PC-3 (cell line): Measurements from ENCODE around the gene TM9SF4. TPM values are rescaled to one million over a fixed set of nuclear protein-coding genes. Genes with fewer than 3 reads are reported as not detected.

Experiments used
- ATAC-seq: fragments of 200-7000 bp; cut with Tn5 transposase; 2 replicates; pipeline ENCODE4 v1.9.1; 2020; ENCODE audit warnings: mild to moderate bottlenecking, moderate library complexity
- BruUV-seq: library from RNA; stranded (reverse); fragments of 400-500 nt; replicated peaks from 2 replicates; lab custom pipeline; 2021; lab: Mats Ljungman, UMichigan
- CTCF ChIA-PET: fragments of 300-600 bp; sonication (Branson Sonifier 250); formaldehyde crosslinking; loops from one replicate; lab custom pipeline; 2022; ENCODE audit warnings: antibody characterized with exemption; lab: Charles Lee
- POLR2A ChIA-PET: fragments of 300-600 bp; sonication (Branson Sonifier 250); formaldehyde crosslinking; loops from one replicate; lab custom pipeline; 2022; ENCODE audit warnings: antibody characterized with exemption; ENCODE audit not compliant: unreplicated experiment; lab: Charles Lee
- DNase-seq: peaks from one replicate; pipeline ENCODE4 v3.0.0-alpha.2; 2015
- H2AFZ ChIP-seq: fragments of 300-600 bp; sonication (generic); 2 replicates; pipeline ENCODE4 v1.6.0; 2016; ENCODE audit warnings: antibody characterized with exemption, low read length
- H3F3A ChIP-seq: fragments of 300-600 bp; sonication (generic); one replicate; pipeline ENCODE4 v1.6.0; 2017; ENCODE audit warnings: antibody characterized with exemption, low read length, control low read depth, mild to moderate bottlenecking; ENCODE audit not compliant: unreplicated experiment
- H3K27ac ChIP-seq: fragments of 300-600 bp; sonication (generic); 2 replicates; pipeline ENCODE4 v1.5.1; 2016; ENCODE audit warnings: mild to moderate bottlenecking, low read length
- H3K27me3 ChIP-seq: fragments of 300-600 bp; sonication (generic); 2 replicates; pipeline ENCODE4 v1.6.1; 2016; ENCODE audit warnings: low read length, mixed read lengths
- H3K36me3 ChIP-seq: fragments of 300-600 bp; sonication (generic); 2 replicates; pipeline ENCODE4 v1.6.1; 2016; ENCODE audit warnings: low read depth, mixed run types, low read length, mixed read lengths
- H3K4me1 ChIP-seq: fragments of 300-600 bp; sonication (generic); 2 replicates; pipeline ENCODE4 v1.5.1; 2016; ENCODE audit warnings: low read length; ENCODE audit not compliant: insufficient read depth
- H3K4me2 ChIP-seq: fragments of 300-600 bp; sonication (generic); 2 replicates; pipeline ENCODE4 v1.6.0; 2016; ENCODE audit warnings: low read length
- H3K4me3 ChIP-seq: fragments of 300-600 bp; sonication (generic); 2 replicates; pipeline ENCODE4 v1.5.1; 2016; ENCODE audit warnings: mild to moderate bottlenecking, low read length, mixed read lengths
- H3K79me2 ChIP-seq: fragments of 300-600 bp; sonication (generic); 2 replicates; pipeline ENCODE4 v1.6.1; 2017; ENCODE audit warnings: low read length, mixed read lengths
- H3K9ac ChIP-seq: fragments of 300-600 bp; sonication (generic); 2 replicates; pipeline ENCODE4 v1.6.0; 2016; ENCODE audit warnings: mild to moderate bottlenecking, low read length
- H3K9me2 ChIP-seq: fragments of 300-600 bp; sonication (generic); replicated peaks from 2 replicates; pipeline ENCODE4 v1.6.1; 2016; ENCODE audit warnings: mixed run types, low read length, mixed read lengths
- H3K9me3 ChIP-seq: fragments of 300-600 bp; sonication (generic); 2 replicates; pipeline ENCODE4 v1.6.1; 2016; ENCODE audit warnings: low read length, mixed read lengths
- H4K20me1 ChIP-seq: fragments of 300-600 bp; sonication (generic); 2 replicates; pipeline ENCODE4 v1.6.1; 2016; ENCODE audit warnings: low read length, mixed read lengths
- EZH2 ChIP-seq: fragments of 300-600 bp; sonication (generic); IDR thresholded peaks from one replicate; pipeline ENCODE4 v1.6.1; 2017; ENCODE audit warnings: antibody characterized with exemption, mild to moderate bottlenecking, low read length; ENCODE audit not compliant: unreplicated experiment
- EZH2phosphoT487 ChIP-seq: fragments of 300-600 bp; sonication (generic); IDR thresholded peaks from 2 replicates; pipeline ENCODE4 v1.6.1; 2018; ENCODE audit warnings: mild to moderate bottlenecking, antibody characterized with exemption, low read length, borderline replicate concordance
- intact Hi-C: fragments of 100-400 bp; cut with micrococcal nuclease; formaldehyde crosslinking; loops from 2 replicates; pipeline ENCODE4 v1.9.0; 2023
- total RNA-seq: library from RNA; depleted of rRNA; stranded (reverse); fragments of >200 nt; gene quantifications from 2 replicates; pipeline ENCODE4 v1.2.3, GENCODE V29; 2014
- TF ChIP-seq, protein P1 (sequence below): fragments of 300-600 bp; sonication (generic); conservative IDR thresholded peaks from 2 replicates; pipeline ENCODE4 v1.5.1; 2017; ENCODE audit warnings: antibody characterized with exemption, low read depth, mild to moderate bottlenecking, low read length

The TM9SF4 gene
- total RNA-seq, 1 experiment from 2014 or later = 32.6 TPM

- Histone ChIP-seq H3K9ac (no peak overlapping the region), H3K4me1 (peaks cover 13% of the 10 kb centered on the region), H3K9me2 (no peaks in the 10 kb centered on the region), H2AFZ (no peak overlapping the region), H3F3A (no peaks in the 10 kb centered on the region), H3K27me3 (no peaks in the 10 kb centered on the region), H3K79me2 (no peaks in the 10 kb centered on the region), H3K4me2 (no peak overlapping the region), H3K36me3 (peaks cover 36% of the 10 kb centered on the region), H4K20me1 (no peaks in the 10 kb centered on the region), H3K9me3 (no peaks in the 10 kb centered on the region), H3K27ac (no peak overlapping the region), H3K4me3 (no peak overlapping the region)
- no peak for DNase-seq
- ATAC-seq = no peak
- intact Hi-C loops = no loop called here
- TF ChIP-seq EZH2 = no peak
- TF ChIP-seq, protein P1, sequence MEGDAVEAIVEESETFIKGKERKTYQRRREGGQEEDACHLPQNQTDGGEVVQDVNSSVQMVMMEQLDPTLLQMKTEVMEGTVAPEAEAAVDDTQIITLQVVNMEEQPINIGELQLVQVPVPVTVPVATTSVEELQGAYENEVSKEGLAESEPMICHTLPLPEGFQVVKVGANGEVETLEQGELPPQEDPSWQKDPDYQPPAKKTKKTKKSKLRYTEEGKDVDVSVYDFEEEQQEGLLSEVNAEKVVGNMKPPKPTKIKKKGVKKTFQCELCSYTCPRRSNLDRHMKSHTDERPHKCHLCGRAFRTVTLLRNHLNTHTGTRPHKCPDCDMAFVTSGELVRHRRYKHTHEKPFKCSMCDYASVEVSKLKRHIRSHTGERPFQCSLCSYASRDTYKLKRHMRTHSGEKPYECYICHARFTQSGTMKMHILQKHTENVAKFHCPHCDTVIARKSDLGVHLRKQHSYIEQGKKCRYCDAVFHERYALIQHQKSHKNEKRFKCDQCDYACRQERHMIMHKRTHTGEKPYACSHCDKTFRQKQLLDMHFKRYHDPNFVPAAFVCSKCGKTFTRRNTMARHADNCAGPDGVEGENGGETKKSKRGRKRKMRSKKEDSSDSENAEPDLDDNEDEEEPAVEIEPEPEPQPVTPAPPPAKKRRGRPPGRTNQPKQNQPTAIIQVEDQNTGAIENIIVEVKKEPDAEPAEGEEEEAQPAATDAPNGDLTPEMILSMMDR = no peak
- no peak for TF ChIP-seq EZH2phosphoT487
- CTCF ChIA-PET = no interaction called here
- no TSS peak for BruUV-seq
- POLR2A ChIA-PET = no interaction called here
Measured at GRCh38 chr20:32153156-32153665, 43.7 kb downstream of the TM9SF4 start.

DNA sequence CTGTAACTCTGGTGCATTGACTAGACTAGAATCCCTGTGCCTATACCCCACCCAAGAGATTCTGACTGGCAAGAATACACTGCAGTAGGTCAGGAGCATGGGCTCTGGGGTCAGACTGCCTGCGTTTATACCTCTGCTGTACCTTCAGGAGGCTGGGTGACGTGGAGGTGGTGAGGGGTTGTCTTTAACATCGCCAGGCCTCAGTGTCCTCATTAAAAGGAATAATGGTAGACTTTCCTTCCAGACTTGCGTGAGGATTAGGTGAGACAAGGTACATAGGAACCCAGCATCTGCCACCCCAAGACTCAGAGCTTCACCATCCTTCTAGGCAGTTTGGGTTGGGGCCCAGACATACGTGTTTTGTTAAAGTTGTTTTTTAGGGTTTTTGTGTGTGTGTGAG, 44.3 kb downstream of the TM9SF4 start:
- Histone ChIP-seq H3K9me3 (no peaks in the 10 kb centered on the region), H3F3A (no peaks in the 10 kb centered on the region), H3K27ac (no peak overlapping the region), H3K79me2 (no peaks in the 10 kb centered on the region), H3K36me3 (peaks cover 40% of the 10 kb centered on the region), H3K27me3 (no peaks in the 10 kb centered on the region), H3K9me2 (no peaks in the 10 kb centered on the region), H3K4me3 (no peak overlapping the region), H2AFZ (no peak overlapping the region), H3K9ac (no peak overlapping the region), H4K20me1 (no peaks in the 10 kb centered on the region), H3K4me1 (peaks cover 13% of the 10 kb centered on the region), H3K4me2 (no peak overlapping the region)
- DNase-seq (no peak), ATAC-seq (no peak)
- BruUV-seq = no TSS peak
- POLR2A ChIA-PET = no interaction called here
- CTCF ChIA-PET = no interaction called here
- TF ChIP-seq EZH2 = no peak
- TF ChIP-seq EZH2phosphoT487 = no peak
- TF ChIP-seq, protein P1 = no peak
- intact Hi-C loops = no loop called here
